HL-60 (cell line): ENCODE results near the gene GUCY1B1.

Experiments used
- CTCF ChIP-seq: IDR thresholded peaks from one replicate; pipeline ENCODE4 v1.5.1; 2011; ENCODE audit warnings: low read length, control low read depth, inconsistent platforms; ENCODE audit not compliant: insufficient read depth
- POLR2AphosphoS5 ChIP-seq: IDR thresholded peaks from 2 replicates; pipeline ENCODE4 v1.6.1; 2012; ENCODE audit warnings: low read depth
- REST ChIP-seq: IDR thresholded peaks from 2 replicates; pipeline ENCODE4 v1.6.1; 2012; ENCODE audit warnings: low read depth; ENCODE audit not compliant: insufficient replicate concordance

- TF ChIP-seq CTCF, result no peak
- no peak for TF ChIP-seq POLR2AphosphoS5
- TF ChIP-seq REST, result no peak
Observed at GRCh38 chr4:155780775-155781174, 22.0 kb downstream of the GUCY1B1 start.
